Activated gamma-delta T cell (primary cell): ENCODE measurements around the gene CCNL2.

Experiments
- DNase-seq: peaks from one replicate; lab custom pipeline; 2025; lab: John Stamatoyannopoulos, UW

The CCNL2 gene

DNA sequence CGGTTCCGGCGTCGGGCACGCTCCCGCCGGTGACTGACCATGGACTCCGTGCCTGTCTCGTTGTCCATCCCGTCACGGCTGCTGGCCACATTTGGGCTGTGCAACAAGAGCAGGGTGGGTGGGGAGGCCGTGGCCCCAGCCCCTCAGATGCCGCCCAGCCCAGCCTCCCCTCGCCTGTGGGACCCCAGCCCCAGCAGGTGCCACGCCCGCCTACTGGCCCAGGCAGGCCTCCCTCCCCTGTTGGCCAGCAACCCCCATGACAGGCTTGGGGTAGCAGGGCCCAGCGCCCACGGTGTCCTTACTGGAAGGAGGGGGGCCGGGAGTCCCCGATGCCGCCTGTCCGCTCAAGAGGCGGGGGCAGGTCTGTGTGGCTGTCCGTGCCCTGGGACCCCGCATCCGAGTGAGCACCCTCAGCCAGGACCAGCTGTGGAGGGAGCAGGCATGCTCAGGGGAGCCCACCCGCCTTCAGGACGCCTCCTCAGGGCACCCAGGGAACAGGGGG, 57.0 kb downstream of the CCNL2 start:
- no peak for DNase-seq

DNA sequence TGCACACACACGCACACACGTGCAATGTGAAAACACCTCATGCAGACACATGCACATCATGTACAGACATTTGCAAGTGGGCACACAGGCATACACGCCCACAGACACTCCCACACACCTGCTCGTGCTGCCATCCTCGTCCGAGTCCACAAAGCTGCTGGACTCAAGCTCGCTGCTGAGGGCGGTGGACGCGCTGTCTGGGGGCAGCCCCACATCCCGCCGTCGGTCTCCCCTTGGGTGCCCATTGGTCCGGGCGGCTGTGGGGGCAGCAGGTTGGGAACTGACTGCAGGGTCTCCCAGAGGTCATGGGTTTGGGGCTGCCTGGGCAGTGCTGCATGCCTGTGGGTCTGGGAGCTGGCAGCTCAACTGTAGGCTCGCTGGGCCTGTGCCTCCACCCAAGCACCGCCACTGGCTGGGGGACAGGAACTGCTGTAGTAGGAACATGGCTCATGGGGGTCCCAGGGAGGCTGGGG, 57.5 kb downstream of the CCNL2 start:
- DNase-seq, result no peak

DNA sequence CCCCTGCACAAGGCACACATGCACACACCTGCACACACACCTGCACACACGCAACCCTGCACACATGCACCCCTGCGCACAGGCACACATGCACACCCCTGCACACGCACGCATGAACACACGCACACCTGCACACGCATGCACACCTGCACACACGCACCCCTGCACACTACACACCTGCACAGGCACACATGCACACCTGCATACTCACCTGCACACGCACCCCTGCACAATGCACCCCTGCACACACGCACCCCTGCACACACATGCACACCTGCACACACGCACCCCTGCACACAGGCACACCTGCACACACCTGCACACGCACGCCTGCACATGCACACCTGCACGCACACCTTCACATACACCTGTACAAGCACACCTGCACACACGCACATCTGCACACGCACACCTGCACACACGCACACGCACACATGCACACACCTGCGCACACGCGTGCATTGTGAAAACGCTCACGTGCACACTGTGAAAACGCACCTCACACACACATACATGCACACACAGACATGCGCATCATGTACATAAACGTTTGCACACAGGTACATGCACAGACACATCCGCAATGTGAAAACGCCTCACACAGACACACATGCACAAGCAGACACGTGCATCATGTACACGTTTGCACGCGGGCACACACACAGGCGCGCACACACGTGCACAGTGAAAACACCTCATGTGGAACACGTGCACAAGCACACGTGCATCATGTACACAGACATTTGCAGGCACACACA, 58.2 kb downstream of the CCNL2 start:
- no peak for DNase-seq

DNA sequence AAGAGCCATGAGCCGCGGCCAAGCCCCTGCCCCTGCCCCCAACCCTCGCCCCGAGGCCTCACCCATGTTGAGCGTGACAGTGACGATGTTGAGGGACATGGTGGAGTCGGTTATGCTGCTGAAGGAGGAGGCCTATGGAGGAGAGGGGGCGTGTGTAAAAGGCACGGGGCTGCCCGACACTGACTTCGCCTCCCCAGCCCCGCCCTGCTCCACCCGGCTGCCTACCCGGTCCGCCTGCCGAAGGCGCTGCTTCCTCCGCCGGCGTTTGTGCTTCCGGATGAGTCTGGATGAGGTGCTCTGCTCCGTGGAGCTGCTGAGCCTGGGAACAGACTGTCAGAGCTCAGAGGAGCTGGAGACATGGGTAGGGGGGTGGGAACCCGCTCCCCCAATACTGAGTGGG, 59.0 kb downstream of the CCNL2 start:
- no peak for DNase-seq

GRCh38 chr1:1338278-1338677, 60.9 kb downstream of the CCNL2 start:
- no peak for DNase-seq

DNA sequence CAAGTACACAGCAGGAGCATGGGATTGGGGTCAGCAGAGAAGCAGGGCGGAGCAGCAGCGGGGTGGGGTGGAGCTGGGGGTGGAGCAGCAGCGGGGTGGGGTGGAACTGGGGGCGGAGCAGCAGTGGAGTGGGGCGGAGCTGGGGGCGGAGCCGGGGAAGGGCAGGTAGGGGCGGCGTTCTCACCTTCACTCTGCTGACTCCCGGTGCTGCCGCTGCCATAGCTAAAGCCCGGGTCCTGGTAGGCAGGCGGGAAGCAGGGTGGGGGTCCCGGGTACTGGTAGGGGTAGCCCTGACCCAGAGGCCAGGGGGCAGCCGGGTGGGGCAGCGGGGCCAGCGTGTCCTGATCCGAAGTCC, 61.4 kb downstream of the CCNL2 start:
- DNase-seq, result no peak

GRCh38 chr1:1336931-1337792, 62.0 kb downstream of the CCNL2 start:
- DNase-seq, result no peak

- DNase-seq, result no peak
Measured at GRCh38 chr1:1336446-1336845, 62.7 kb downstream of the CCNL2 start.

- DNase-seq, result no peak
Measured at GRCh38 chr1:1335792-1336248, 63.3 kb downstream of the CCNL2 start.
